ENCODE results near the gene DDX10.

DNA sequence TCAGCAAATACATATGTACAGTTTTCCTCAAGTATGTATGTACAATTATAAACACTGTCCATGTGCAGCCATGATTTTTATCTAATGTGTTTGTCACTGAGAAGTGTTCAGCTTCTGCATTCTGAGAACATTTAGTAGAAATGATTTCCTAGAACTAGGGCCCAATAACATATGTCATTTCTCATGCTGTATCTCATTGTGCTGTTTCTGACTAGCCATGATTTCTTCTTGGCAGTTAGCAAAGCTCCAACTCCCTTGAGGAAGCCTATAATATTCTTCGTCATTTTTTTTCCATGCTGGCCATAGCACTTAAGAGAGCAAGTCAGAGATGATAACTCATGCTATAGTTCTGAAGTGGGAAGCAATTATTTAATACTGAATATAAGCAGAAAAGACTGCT is 187.8 kb downstream of the DDX10 start:
- TF ChIP-seq, protein P1, sequence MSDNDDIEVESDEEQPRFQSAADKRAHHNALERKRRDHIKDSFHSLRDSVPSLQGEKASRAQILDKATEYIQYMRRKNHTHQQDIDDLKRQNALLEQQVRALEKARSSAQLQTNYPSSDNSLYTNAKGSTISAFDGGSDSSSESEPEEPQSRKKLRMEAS (IDR thresholded peaks at IDR 0.05) = no peak
- TF ChIP-seq, protein P2, sequence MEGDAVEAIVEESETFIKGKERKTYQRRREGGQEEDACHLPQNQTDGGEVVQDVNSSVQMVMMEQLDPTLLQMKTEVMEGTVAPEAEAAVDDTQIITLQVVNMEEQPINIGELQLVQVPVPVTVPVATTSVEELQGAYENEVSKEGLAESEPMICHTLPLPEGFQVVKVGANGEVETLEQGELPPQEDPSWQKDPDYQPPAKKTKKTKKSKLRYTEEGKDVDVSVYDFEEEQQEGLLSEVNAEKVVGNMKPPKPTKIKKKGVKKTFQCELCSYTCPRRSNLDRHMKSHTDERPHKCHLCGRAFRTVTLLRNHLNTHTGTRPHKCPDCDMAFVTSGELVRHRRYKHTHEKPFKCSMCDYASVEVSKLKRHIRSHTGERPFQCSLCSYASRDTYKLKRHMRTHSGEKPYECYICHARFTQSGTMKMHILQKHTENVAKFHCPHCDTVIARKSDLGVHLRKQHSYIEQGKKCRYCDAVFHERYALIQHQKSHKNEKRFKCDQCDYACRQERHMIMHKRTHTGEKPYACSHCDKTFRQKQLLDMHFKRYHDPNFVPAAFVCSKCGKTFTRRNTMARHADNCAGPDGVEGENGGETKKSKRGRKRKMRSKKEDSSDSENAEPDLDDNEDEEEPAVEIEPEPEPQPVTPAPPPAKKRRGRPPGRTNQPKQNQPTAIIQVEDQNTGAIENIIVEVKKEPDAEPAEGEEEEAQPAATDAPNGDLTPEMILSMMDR (IDR thresholded peaks at IDR 0.05; ENCODE audit: low read depth, low read length, missing input control) = no peak
- TF ChIP-seq YY1 (IDR thresholded peaks at IDR 0.05) (no peak), EGR1 (IDR thresholded peaks at IDR 0.05; ENCODE audit: low read depth in 2 of 2) (no peak)
- TF ChIP-seq, protein P3, sequence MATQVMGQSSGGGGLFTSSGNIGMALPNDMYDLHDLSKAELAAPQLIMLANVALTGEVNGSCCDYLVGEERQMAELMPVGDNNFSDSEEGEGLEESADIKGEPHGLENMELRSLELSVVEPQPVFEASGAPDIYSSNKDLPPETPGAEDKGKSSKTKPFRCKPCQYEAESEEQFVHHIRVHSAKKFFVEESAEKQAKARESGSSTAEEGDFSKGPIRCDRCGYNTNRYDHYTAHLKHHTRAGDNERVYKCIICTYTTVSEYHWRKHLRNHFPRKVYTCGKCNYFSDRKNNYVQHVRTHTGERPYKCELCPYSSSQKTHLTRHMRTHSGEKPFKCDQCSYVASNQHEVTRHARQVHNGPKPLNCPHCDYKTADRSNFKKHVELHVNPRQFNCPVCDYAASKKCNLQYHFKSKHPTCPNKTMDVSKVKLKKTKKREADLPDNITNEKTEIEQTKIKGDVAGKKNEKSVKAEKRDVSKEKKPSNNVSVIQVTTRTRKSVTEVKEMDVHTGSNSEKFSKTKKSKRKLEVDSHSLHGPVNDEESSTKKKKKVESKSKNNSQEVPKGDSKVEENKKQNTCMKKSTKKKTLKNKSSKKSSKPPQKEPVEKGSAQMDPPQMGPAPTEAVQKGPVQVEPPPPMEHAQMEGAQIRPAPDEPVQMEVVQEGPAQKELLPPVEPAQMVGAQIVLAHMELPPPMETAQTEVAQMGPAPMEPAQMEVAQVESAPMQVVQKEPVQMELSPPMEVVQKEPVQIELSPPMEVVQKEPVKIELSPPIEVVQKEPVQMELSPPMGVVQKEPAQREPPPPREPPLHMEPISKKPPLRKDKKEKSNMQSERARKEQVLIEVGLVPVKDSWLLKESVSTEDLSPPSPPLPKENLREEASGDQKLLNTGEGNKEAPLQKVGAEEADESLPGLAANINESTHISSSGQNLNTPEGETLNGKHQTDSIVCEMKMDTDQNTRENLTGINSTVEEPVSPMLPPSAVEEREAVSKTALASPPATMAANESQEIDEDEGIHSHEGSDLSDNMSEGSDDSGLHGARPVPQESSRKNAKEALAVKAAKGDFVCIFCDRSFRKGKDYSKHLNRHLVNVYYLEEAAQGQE (IDR thresholded peaks at IDR 0.05) = no peak
